HFFc6 (cell line): Measurements from ENCODE around the gene FAM9C. TPM values are rescaled to one million over a fixed set of nuclear protein-coding genes. Genes with fewer than 3 reads are reported as not detected.
"Not testable (repeated sequence)": the region's sequence is repeated elsewhere in the genome, so short reads cannot be mapped to it uniquely, and the experiment has no call there.

Experiments used
- DNase-seq: peaks from one replicate; pipeline ENCODE4 v3.0.0-alpha.2; 2018
- H3K27ac Mint-ChIP-seq: 2 replicates; pipeline ENCODE4 v1.8.0; 2020; ENCODE audit warnings: mild to moderate bottlenecking, mixed read lengths
- H3K27me3 Mint-ChIP-seq: 2 replicates; pipeline ENCODE4 v1.8.0; 2021; ENCODE audit warnings: mild to moderate bottlenecking, moderate library complexity, mixed read lengths; ENCODE audit not compliant: insufficient read depth
- H3K36me3 Mint-ChIP-seq: 2 replicates; pipeline ENCODE4 v1.8.0; 2021; ENCODE audit warnings: low read depth, mixed read lengths
- H3K4me1 Mint-ChIP-seq: 2 replicates; pipeline ENCODE4 v1.8.0; 2020; ENCODE audit warnings: low read depth, mixed read lengths
- H3K4me3 Mint-ChIP-seq: 2 replicates; pipeline ENCODE4 v1.8.0; 2020; ENCODE audit warnings: mild to moderate bottlenecking, moderate library complexity, mixed read lengths
- H3K9me3 Mint-ChIP-seq: 2 replicates; pipeline ENCODE4 v1.8.0; 2020; ENCODE audit warnings: mild to moderate bottlenecking, mixed read lengths
- CTCF ChIP-seq: fragments of 200-600 bp; sonication (generic); IDR thresholded peaks from 2 replicates; pipeline ENCODE4 v1.5.0; 2021; ENCODE audit warnings: antibody characterized with exemption, mild to moderate bottlenecking
- total RNA-seq, 6 experiments: library from RNA; stranded (reverse); fragmentation: NEBNext Ultra II Directional; extraction: Animal tissue kit (Norgen Biotek cat#: 25700); gene quantifications; 2 replicates in 1 of 6; 3 replicates in 5 of 6; pipeline ENCODE4 v1.2.3, GENCODE V29; 2021

FAM9C gene
- total RNA-seq, 6 experiments from 2014 or later, result not detected

DNA sequence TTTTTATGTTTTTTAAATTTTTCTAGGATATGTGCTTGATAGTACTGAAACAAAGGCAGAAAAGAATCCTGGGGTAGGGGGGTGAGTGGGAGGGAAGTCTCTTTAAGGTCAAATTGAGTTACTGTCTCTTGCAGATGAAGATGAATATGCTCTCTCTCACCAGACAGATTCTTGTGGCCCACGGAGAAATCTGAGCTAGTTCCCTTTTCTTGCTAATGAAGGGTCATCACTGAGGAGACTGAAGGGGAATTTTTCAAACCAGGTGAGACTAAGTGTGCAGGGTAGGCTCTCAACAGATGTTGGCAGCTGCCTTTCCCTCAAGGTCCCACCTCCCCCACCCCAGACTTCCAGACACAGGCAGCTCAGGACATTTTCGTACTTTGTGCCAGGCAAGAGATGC lies 21.5 kb downstream of the FAM9C start:
- Mint-ChIP-seq H3K4me3 (0 out of 2 replicates have a peak overlapping the region, but pooled peaks have one; percentile 11), H3K27ac (peak overlapping the region; percentile 68; the same call in 1 of the 2 replicates), H3K9me3 (no peaks in the 10 kb centered on the region), H3K36me3 (no peaks in the 10 kb centered on the region), H3K4me1 (peaks cover 44% of the 10 kb centered on the region), H3K27me3 (no peaks in the 10 kb centered on the region)
- TF ChIP-seq CTCF, result no peak
- no peak for DNase-seq

GRCh38 chrX:13016731-13017130 lies 27.7 kb downstream of the FAM9C start:
- not testable (repeated sequence) for H3K4me3 Mint-ChIP-seq, H3K27me3 Mint-ChIP-seq, DNase-seq, H3K27ac Mint-ChIP-seq, H3K36me3 Mint-ChIP-seq, H3K9me3 Mint-ChIP-seq
- H3K4me1 Mint-ChIP-seq, result peaks cover 33% of the 10 kb centered on the region

DNA sequence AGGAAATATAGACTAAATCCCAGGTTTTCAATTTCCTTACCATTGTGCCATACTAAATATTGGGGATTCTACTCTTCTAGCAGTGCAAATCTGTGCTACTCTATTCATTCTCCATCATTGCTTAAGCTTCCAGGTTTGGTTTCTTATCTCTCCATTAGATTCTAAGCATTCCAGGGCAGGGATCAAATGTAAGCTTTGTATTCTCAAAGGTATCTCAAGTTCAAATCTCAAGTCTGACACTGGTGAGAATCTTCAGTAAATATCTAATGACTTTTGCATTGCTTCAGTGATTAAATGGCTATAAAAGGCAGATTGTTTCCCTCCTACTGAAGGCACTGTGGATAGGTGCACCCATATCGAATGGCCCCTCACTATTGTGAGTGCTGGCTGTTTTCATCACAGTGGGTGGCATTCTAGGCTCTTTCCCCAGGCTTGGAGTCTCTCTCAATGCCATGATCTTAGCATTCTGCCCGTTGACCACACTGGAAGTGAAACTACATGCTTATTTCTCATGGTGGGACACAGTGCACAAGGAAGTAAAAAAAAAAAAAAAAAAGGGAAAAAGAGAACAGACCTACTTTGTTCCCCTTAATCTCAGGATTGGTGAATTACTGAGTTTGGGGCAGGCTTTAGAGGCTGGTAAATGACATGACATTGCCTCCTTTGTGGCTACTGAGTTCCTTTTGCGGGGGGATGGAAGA lies 28.7 kb downstream of the FAM9C start:
- Mint-ChIP-seq H3K4me1 (peaks cover 29% of the 10 kb centered on the region), H3K27me3 (no peaks in the 10 kb centered on the region), H3K9me3 (no peaks in the 10 kb centered on the region), H3K36me3 (no peaks in the 10 kb centered on the region), H3K4me3 (no peak overlapping the region), H3K27ac (no peak overlapping the region)
- no peak for DNase-seq
- TF ChIP-seq CTCF, result no peak

- H3K36me3 Mint-ChIP-seq, result no peaks in the 10 kb centered on the region
- no peaks in the 10 kb centered on the region for H3K27me3 Mint-ChIP-seq
- no peaks in the 10 kb centered on the region for H3K9me3 Mint-ChIP-seq
- no peak for DNase-seq
- H3K4me3 Mint-ChIP-seq, result no peak overlapping the region
- H3K4me1 Mint-ChIP-seq, result peaks cover 30% of the 10 kb centered on the region
- H3K27ac Mint-ChIP-seq, result no peak overlapping the region
- TF ChIP-seq CTCF, result no peak
These were observed 30.0 kb downstream of the FAM9C start for GRCh38 chrX:13014111-13015096.

DNA sequence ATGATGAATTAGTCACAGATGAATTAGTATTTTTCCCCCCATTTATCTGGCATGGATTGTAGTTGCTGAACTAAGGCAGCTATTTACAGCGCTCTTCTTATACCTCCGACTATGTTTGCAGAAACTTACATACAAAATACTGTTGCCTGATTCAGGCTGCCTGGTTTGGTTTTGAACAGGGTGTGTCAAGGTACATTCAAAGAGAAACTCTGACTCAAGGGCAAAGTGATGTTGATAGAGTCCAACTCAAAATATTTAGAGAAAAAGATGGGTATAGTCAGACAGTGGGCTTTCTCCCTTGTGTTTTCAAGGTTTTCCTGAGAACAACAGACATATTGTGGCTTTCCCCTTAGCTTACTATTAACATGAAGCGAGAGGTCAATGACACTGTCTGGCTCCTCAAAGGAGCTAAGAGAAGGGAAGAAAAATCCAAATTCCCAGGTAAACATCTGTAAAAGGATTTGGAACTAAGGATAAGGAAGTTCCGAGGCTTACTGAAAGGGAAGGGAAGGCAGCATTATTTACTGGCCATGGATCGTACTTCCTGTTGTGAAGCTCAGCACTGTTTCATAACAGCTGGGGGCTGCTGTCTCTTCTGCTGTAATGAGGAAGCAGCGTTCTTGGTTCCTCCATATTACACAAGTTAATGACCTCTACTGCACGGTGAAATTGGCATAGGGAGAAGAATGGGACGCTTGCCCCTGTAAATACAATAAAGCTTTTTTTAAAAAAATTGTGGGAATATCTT lies 30.9 kb downstream of the FAM9C start:
- peaks cover 31% of the 10 kb centered on the region for H3K4me1 Mint-ChIP-seq
- no peaks in the 10 kb centered on the region for H3K27me3 Mint-ChIP-seq
- H3K27ac Mint-ChIP-seq, result no peak overlapping the region; the same call in 1 of the 2 replicates
- no peaks in the 10 kb centered on the region for H3K36me3 Mint-ChIP-seq
- DNase-seq, result no peak
- no peak for TF ChIP-seq CTCF
- H3K4me3 Mint-ChIP-seq, result no peak overlapping the region
- no peaks in the 10 kb centered on the region for H3K9me3 Mint-ChIP-seq
